Measurements from ENCODE around the gene PIGT.

The PIGT gene

GRCh38 chr20:45402946-45403345 lies 13.0 kb upstream of the PIGT start:
- Histone ChIP-seq H3K4me3 (ENCODE audit: low read length) (no peak overlapping the region), H3K18ac (ENCODE audit: low read length) (no peak overlapping the region), H3K4ac (ENCODE audit: low read depth, low read length) (no peak overlapping the region), H3K4me2 (ENCODE audit: low read length) (no peak overlapping the region), H3K36me3 (ENCODE audit: control insufficient read depth, insufficient read depth, low read length) (no peaks in the 10 kb centered on the region), H3K9ac (ENCODE audit: low read length) (no peak overlapping the region), H3K27ac (ENCODE audit: low read depth, low read length) (no peak overlapping the region), H4K8ac (ENCODE audit: low read depth, low read length) (no peak overlapping the region), H3K79me1 (ENCODE audit: low read length) (no peaks in the 10 kb centered on the region), H2BK5ac (ENCODE audit: low read length) (no peak overlapping the region), H3K27me3 (ENCODE audit: insufficient read depth, low read length, poor library complexity) (peaks cover 6% of the 10 kb centered on the region), H3K79me2 (ENCODE audit: control insufficient read depth, insufficient read depth, low read length) (no peaks in the 10 kb centered on the region), H3K56ac (ENCODE audit: low read length) (no peak overlapping the region), H2AK5ac (ENCODE audit: low read length) (no peak overlapping the region), H3K23ac (ENCODE audit: low read length) (no peak overlapping the region), H2BK15ac (replicated peaks; ENCODE audit: low read depth) (no peak overlapping the region), H3K4me1 (ENCODE audit: control insufficient read depth, low read depth, low read length) (peaks cover 2% of the 10 kb centered on the region), H4K5ac (ENCODE audit: low read length) (no peak overlapping the region), H2BK120ac (ENCODE audit: low read depth, low read length) (no peak overlapping the region)
- WGBS (ENCODE audit: extremely low coverage, insufficient coverage, low lambda C conversion rate) = no CpG with 5 or more reads among the region's 1 CpG
- no peak for DNase-seq

- Histone ChIP-seq H2BK15ac (replicated peaks; ENCODE audit: low read depth) (no peak overlapping the region), H3K79me1 (ENCODE audit: low read length) (no peaks in the 10 kb centered on the region), H3K4me1 (ENCODE audit: control insufficient read depth, low read depth, low read length) (peaks cover 2% of the 10 kb centered on the region), H3K9ac (ENCODE audit: low read length) (no peak overlapping the region), H3K27ac (ENCODE audit: low read depth, low read length) (no peak overlapping the region), H3K4me2 (ENCODE audit: low read length) (no peak overlapping the region), H4K5ac (ENCODE audit: low read length) (no peak overlapping the region), H2BK120ac (ENCODE audit: low read depth, low read length) (no peak overlapping the region), H4K8ac (ENCODE audit: low read depth, low read length) (no peak overlapping the region), H3K18ac (ENCODE audit: low read length) (no peak overlapping the region), H3K27me3 (ENCODE audit: insufficient read depth, low read length, poor library complexity) (peaks cover 6% of the 10 kb centered on the region), H3K79me2 (ENCODE audit: control insufficient read depth, insufficient read depth, low read length) (no peaks in the 10 kb centered on the region), H3K4ac (ENCODE audit: low read depth, low read length) (no peak overlapping the region), H3K23ac (ENCODE audit: low read length) (no peak overlapping the region), H3K4me3 (ENCODE audit: low read length) (no peak overlapping the region), H2BK5ac (ENCODE audit: low read length) (no peak overlapping the region), H3K36me3 (ENCODE audit: control insufficient read depth, insufficient read depth, low read length) (no peaks in the 10 kb centered on the region), H2AK5ac (ENCODE audit: low read length) (no peak overlapping the region), H3K56ac (ENCODE audit: low read length) (no peak overlapping the region)
- no peak for DNase-seq
- WGBS (ENCODE audit: extremely low coverage, insufficient coverage, low lambda C conversion rate) = 100% methylated on average over 1 of the region's 1 CpG
These were observed 11.5 kb upstream of the PIGT start for GRCh38 chr20:45404438-45404837.

GRCh38 chr20:45405571-45406259 lies 10.2 kb upstream of the PIGT start:
- Histone ChIP-seq H3K9ac (ENCODE audit: low read length) (peak overlapping the region; percentile 72), H3K18ac (ENCODE audit: low read length) (no peak overlapping the region), H3K27me3 (ENCODE audit: insufficient read depth, low read length, poor library complexity) (peaks cover 6% of the 10 kb centered on the region), H3K4me2 (ENCODE audit: low read length) (peak overlapping the region; percentile 92), H3K23ac (ENCODE audit: low read length) (peak overlapping the region; percentile 33), H2BK5ac (ENCODE audit: low read length) (no peak overlapping the region), H3K36me3 (ENCODE audit: control insufficient read depth, insufficient read depth, low read length) (no peaks in the 10 kb centered on the region), H3K4me1 (ENCODE audit: control insufficient read depth, low read depth, low read length) (peaks cover 2% of the 10 kb centered on the region), H3K4me3 (ENCODE audit: low read length) (peak overlapping the region; percentile 33), H3K79me2 (ENCODE audit: control insufficient read depth, insufficient read depth, low read length) (no peaks in the 10 kb centered on the region), H4K8ac (ENCODE audit: low read depth, low read length) (no peak overlapping the region), H3K4ac (ENCODE audit: low read depth, low read length) (no peak overlapping the region), H3K27ac (ENCODE audit: low read depth, low read length) (no peak overlapping the region), H2BK15ac (replicated peaks; ENCODE audit: low read depth) (no peak overlapping the region), H2AK5ac (ENCODE audit: low read length) (no peak overlapping the region), H4K5ac (ENCODE audit: low read length) (no peak overlapping the region), H3K56ac (ENCODE audit: low read length) (peak overlapping the region; percentile 86), H3K79me1 (ENCODE audit: low read length) (no peaks in the 10 kb centered on the region), H2BK120ac (ENCODE audit: low read depth, low read length) (no peak overlapping the region)
- peak; percentile 10 for DNase-seq
- WGBS (ENCODE audit: extremely low coverage, insufficient coverage, low lambda C conversion rate) = no CpG with 5 or more reads among the region's 49 CpGs

GRCh38 chr20:45406260-45407066 lies 9.5 kb upstream of the PIGT start:
- Histone ChIP-seq H3K79me1 (ENCODE audit: low read length) (no peaks in the 10 kb centered on the region), H3K9ac (ENCODE audit: low read length) (peak overlapping the region; percentile 72), H3K18ac (ENCODE audit: low read length) (peak overlapping the region; percentile 81), H3K4ac (ENCODE audit: low read depth, low read length) (peak overlapping the region; percentile 22), H3K79me2 (ENCODE audit: control insufficient read depth, insufficient read depth, low read length) (no peaks in the 10 kb centered on the region), H3K27me3 (ENCODE audit: insufficient read depth, low read length, poor library complexity) (peaks cover 6% of the 10 kb centered on the region), H3K27ac (ENCODE audit: low read depth, low read length) (no peak overlapping the region), H4K8ac (ENCODE audit: low read depth, low read length) (peak overlapping the region; percentile 65), H2AK5ac (ENCODE audit: low read length) (no peak overlapping the region), H3K56ac (ENCODE audit: low read length) (peak overlapping the region; percentile 86), H3K4me2 (ENCODE audit: low read length) (peak overlapping the region; percentile 92), H2BK120ac (ENCODE audit: low read depth, low read length) (peak overlapping the region; percentile 54), H2BK15ac (replicated peaks; ENCODE audit: low read depth) (no peak overlapping the region), H3K4me1 (ENCODE audit: control insufficient read depth, low read depth, low read length) (peaks cover 2% of the 10 kb centered on the region), H3K23ac (ENCODE audit: low read length) (peak overlapping the region; percentile 73), H3K36me3 (ENCODE audit: control insufficient read depth, insufficient read depth, low read length) (no peaks in the 10 kb centered on the region), H2BK5ac (ENCODE audit: low read length) (no peak overlapping the region), H3K4me3 (ENCODE audit: low read length) (peak overlapping the region; percentile 38), H4K5ac (ENCODE audit: low read length) (no peak overlapping the region)
- peak; percentile 49 for DNase-seq
- WGBS (ENCODE audit: extremely low coverage, insufficient coverage, low lambda C conversion rate) = no CpG with 5 or more reads among the region's 87 CpGs

GRCh38 chr20:45407067-45407745 lies 8.7 kb upstream of the PIGT start:
- Histone ChIP-seq H3K4ac (ENCODE audit: low read depth, low read length) (peak overlapping the region; percentile 22), H3K4me2 (ENCODE audit: low read length) (peak overlapping the region; percentile 92), H3K79me2 (ENCODE audit: control insufficient read depth, insufficient read depth, low read length) (no peaks in the 10 kb centered on the region), H2BK5ac (ENCODE audit: low read length) (no peak overlapping the region), H3K4me3 (ENCODE audit: low read length) (peak overlapping the region; percentile 38), H3K23ac (ENCODE audit: low read length) (no peak overlapping the region), H2AK5ac (ENCODE audit: low read length) (no peak overlapping the region), H4K5ac (ENCODE audit: low read length) (no peak overlapping the region), H3K27ac (ENCODE audit: low read depth, low read length) (no peak overlapping the region), H3K9ac (ENCODE audit: low read length) (peak overlapping the region; percentile 72), H2BK15ac (replicated peaks; ENCODE audit: low read depth) (no peak overlapping the region), H3K36me3 (ENCODE audit: control insufficient read depth, insufficient read depth, low read length) (no peaks in the 10 kb centered on the region), H2BK120ac (ENCODE audit: low read depth, low read length) (no peak overlapping the region), H3K27me3 (ENCODE audit: insufficient read depth, low read length, poor library complexity) (peaks cover 6% of the 10 kb centered on the region), H3K18ac (ENCODE audit: low read length) (peak overlapping the region; percentile 81), H3K56ac (ENCODE audit: low read length) (peak overlapping the region; percentile 86), H4K8ac (ENCODE audit: low read depth, low read length) (peak overlapping the region; percentile 65), H3K4me1 (ENCODE audit: control insufficient read depth, low read depth, low read length) (peaks cover 2% of the 10 kb centered on the region), H3K79me1 (ENCODE audit: low read length) (no peaks in the 10 kb centered on the region)
- peak; percentile 63 for DNase-seq
- WGBS (ENCODE audit: extremely low coverage, insufficient coverage, low lambda C conversion rate) = no CpG with 5 or more reads among the region's 30 CpGs
